ENCODE results near the gene DLX1.
"Not testable (repeated sequence)": the region's sequence is repeated elsewhere in the genome, so short reads cannot be mapped to it uniquely, and the experiment has no call there.

DLX1 gene

GRCh38 chr2:172085460-172086159 is at the start of gene DLX1:
Gene DLX1 (plus strand): TSS chr2:172085507. CDS start chr2:172085678, 171 bp downstream.
- in situ Hi-C loops (cut with MboI; ENCODE audit: low sequenced_read_pairs) = no loop called here

GRCh38 chr2:172038121-172038520 is 47.2 kb upstream of the DLX1 start:
- in situ Hi-C loops (cut with MboI; ENCODE audit: low sequenced_read_pairs) = no loop called here

- in situ Hi-C loops (cut with MboI; ENCODE audit: low sequenced_read_pairs) = no loop called here
Measured at GRCh38 chr2:172038604-172039003, 46.7 kb upstream of the DLX1 start.

GRCh38 chr2:172039011-172039704 is 46.1 kb upstream of the DLX1 start:
- in situ Hi-C loops (cut with MboI; ENCODE audit: low sequenced_read_pairs) = no loop called here

DNA sequence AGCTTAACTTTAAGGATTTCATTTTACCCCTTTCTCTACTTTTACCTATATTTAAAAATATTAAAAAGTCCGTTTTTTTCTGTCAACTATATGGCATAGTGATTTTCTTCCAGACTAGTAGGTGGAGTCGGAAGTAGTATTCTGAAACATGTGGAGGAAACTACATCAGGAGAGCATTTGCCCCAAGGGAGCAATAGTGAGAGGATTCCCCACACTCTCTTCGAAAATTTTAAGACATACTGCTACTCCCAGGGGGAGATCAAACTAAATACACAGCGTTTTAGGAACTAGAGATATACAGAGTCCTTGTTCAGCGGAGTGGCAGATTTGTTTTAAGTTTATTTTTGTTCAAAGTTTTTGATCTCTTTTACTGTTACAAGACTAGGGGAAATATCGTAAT is 45.0 kb upstream of the DLX1 start:
- in situ Hi-C loops (cut with MboI; ENCODE audit: low sequenced_read_pairs) = no loop called here

DNA sequence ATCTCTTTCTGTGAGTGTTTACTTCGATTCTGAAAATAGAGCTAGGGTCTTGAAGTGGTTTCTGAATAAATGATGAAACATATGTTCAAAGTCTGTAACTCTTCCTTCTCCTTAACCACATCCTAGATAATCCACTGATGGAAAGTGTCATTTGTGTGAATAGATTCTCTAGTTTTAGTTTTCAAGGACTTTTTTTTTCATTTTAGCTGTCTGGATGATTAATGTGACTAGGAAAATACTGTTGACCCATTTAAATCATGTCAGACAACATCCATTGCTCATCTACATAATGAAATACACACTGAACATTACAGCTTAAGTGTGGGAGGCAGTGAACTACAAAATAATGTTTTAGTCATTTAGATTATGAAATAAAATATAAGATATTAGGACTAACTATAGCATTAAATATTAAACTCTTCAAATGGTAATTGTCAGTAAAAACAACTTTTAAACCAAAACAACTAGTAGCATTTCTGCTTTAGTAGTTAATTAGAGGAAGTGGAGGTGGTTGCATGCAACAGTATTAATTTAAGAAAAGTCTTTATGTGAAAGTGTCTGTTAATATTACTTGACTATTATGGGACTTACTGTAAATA is 39.1 kb upstream of the DLX1 start:
- in situ Hi-C loops (cut with MboI; ENCODE audit: low sequenced_read_pairs) = no loop called here

GRCh38 chr2:172046866-172047565 is 38.3 kb upstream of the DLX1 start:
- in situ Hi-C loops (cut with MboI; ENCODE audit: low sequenced_read_pairs) = no loop called here

DNA sequence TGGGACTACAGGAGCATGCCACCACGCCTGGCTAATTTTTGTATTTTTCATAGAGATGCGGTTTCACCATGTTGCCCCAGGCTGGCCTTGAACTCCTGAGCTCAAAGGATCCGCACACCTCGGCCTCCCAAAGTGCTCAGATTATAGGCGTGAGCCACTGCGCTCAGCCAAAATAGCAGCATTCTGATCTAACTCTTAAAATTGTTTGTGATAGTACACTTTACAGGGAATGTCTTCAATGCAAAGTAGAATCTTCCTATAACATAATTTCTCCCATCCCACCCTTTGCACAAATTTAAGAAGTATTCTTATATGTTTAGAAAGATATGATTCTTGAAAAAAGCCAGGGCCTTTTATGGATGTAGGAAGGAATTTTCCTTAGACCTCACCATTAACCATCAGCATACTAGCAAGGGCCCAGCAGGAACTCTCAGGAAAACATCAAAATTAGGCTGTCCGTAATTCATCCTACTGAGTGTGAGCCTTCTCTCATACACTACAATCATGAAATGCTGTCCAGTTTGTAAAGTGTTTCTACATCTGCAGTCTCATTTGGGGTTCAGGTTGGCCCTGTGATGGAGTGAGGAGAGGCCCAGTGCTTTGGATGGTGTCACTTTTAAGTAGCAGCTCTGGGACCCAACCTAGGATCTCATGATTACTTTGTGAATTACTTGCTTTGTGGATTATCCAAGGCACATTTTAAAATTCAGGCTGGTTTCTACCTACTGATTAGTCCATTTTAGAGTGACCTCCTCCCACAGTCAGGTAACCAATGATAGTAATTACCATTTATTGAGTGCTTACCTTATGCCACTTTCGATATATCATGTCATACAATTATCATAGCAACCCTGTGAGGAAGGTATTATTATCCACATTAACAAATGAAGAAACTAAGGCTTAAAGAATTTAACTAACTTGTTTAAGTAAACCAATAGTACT is 37.5 kb upstream of the DLX1 start:
- in situ Hi-C loops (cut with MboI; ENCODE audit: low sequenced_read_pairs) = no loop called here

DNA sequence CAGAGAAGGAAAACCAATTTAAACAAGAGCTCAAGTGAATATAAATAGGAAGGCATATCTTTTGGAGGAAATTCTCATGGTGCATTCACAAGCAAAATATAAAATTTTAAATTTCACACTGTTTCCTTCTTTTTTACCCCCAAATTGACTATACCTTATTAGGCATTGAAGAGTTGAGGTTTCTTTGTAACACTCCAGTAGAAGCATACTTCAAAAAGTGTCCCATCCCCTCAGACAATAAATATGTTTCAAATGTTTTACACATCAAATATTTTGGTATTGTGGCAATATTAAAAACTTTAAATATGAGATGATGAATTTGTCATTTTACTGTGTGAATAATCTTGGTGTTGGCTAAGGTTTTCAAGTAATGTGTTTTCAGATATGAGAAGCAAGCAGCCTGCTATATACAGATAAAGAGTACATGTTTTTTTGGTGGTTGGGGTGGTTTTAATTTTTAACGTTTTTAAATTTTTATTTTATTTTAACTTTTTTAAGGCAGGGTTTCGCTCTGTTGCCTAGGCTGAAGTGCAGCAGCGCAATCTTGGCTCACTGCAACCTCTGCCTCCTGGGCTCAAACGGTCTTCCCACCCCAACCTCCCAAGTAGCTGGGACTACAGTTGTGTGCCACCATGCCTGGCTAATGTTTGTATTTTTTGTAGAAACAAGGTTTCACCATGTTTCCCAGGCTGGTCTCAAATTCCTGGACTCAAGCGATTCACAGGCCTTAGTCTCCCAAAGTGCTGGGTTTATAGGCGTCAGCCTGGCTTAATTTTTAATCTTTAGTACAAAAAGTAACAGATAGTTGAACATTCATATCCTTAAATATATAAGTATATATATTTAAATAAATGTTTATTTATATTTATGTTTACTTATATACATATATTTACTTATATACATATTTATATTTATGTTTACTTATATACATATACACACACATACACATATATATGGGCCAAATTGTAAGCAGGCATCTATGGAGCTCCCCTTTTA is 36.5 kb upstream of the DLX1 start:
- in situ Hi-C loops (cut with MboI; ENCODE audit: low sequenced_read_pairs) = no loop called here

GRCh38 chr2:172049567-172050120 is 35.7 kb upstream of the DLX1 start:
- in situ Hi-C loops (cut with MboI; ENCODE audit: low sequenced_read_pairs) = no loop called here

GRCh38 chr2:172050479-172051125 is 34.7 kb upstream of the DLX1 start:
- in situ Hi-C loops (cut with MboI; ENCODE audit: low sequenced_read_pairs) = no loop called here

DNA sequence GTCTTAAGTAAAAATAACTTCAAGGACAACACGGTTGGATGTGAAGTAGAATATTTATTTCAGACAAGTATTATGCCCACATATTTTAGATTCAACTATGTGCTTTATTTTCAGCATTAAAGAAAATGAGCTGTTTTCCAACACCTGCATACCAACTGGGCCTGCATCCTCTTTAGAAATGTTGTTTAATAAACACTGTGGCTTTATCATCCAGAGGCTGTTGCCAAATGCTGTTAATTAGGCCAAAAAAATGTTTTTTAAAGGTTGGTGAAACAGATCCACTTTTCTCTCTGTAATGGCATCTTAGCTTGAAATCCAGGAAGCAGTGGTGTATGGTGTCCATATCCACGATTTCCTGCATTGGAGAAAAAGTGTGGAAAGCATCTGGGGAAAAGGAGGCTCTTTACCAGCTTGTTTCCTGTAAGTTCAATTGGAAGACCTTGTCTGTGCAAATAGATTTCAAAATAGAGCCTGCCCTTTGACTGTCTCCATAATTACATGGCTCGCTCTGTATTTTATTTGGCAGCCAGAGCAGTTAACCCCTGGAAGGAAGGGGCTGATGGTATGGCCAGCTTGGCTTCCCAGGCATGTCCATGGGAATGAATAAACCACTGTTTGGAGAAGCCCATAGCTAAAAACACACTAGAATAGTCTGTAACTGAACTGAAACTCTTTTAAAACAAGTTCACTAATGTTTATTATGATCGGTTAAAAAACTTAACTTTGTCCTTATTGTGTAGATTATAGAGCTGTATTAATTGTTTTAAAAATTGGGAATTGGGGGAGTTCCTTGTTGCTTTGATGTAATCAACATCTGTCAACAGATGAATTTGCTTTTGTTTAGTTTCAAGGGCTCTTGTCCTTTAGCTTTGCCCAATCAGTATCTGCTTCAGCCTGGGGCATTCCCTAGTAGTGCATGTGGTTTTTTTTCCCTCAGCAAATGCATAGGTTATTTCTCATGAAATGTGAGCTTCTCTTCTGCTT is 33.0 kb upstream of the DLX1 start:
- in situ Hi-C loops (cut with MboI; ENCODE audit: low sequenced_read_pairs) = no loop called here

- in situ Hi-C loops (cut with MboI; ENCODE audit: low sequenced_read_pairs) = no loop called here
Measured at GRCh38 chr2:172053486-172053885, 31.8 kb upstream of the DLX1 start.

DNA sequence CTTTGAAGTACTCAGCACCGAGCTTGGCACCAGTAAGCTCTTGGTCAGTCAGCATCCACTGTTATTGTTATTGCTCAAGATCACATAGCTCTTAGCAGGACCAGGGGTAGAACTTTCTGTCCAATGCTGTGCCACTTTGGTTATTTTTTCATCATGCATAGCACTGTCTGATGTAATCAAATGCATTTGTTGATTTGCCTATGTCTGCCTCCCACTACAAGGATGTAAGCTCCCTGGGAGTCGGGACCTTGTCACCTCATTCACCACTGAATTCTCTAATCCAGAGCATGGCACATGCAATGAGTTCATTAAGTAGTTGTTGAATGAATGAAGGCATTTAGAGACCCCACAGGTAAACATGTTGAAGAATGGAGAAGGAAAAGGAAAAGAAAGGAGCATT is 29.0 kb upstream of the DLX1 start:
- in situ Hi-C loops (cut with MboI; ENCODE audit: low sequenced_read_pairs) = no loop called here

DNA sequence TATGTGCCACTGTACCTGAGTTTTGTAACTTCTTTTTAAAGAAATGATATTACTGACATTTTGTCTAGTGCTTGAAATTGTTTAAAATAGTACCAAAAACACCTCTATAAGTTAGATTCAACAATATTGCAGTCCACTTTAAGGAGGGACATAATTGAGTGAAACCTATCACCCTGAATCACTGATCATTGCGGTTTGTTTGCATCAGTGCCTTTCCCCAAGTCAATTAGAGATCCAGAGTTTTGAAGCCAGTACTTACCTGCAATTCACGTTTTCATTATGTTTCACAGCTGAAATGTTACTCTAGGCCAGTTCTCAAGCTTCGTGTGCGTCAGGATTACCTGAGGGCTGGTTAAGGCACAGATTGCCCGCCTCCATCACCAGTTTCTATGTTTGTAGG is 26.6 kb upstream of the DLX1 start:
- in situ Hi-C loops (cut with MboI; ENCODE audit: low sequenced_read_pairs) = no loop called here

GRCh38 chr2:172060118-172060517 is 25.2 kb upstream of the DLX1 start:
- in situ Hi-C loops (cut with MboI; ENCODE audit: low sequenced_read_pairs) = not testable (repeated sequence)

GRCh38 chr2:172062402-172063004 is 22.8 kb upstream of the DLX1 start:
- in situ Hi-C loops (cut with MboI; ENCODE audit: low sequenced_read_pairs) = no loop called here

Measured in HL-60/S4 (cell line).